ENCODE data around the gene HOXA5. TPM values are rescaled to one million over a fixed set of nuclear protein-coding genes. Genes with fewer than 3 reads are reported as not detected.

The HOXA5 gene
- total RNA-seq, 1 donor from 2014 or later = not detected

DNA sequence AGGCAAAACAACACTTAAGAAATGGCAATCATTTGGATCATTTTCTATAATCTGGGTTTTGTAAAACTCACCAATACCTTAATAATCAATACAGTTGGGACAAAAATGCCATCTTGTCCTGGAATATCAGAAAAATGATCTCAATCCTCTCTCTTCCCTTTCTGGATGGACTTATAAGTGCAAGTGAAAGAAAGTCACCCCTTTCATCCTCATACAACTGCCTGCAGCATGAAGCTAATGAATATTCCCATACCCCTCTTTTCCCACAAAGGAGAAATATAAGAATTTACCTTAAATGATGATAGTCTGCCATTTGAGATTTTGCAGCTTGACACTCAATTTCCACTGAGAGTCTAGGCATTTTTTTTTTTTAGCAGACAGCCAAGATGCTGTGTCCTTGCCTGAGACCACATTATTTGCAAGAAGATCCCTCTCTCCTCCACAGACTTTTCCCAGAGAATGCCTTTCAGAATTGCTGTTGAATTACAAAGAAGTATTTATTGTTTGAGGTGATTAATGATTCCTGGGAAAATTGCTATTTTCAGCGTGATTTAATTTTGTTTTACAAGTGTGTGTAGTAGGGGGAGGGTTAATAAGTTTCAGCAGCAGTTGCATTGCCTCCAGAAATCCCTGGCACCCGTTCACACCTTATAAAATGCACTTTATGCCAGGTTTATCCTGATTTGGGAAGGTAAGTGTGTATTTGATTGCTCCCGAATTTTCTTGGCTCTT, 16.7 kb downstream of the HOXA5 start:
- H3K27ac Mint-ChIP-seq (ENCODE audit: unreplicated experiment) = no peak overlapping the region
- no peaks in the 10 kb centered on the region for H3K4me1 Mint-ChIP-seq (ENCODE audit: low read depth, unreplicated experiment)
- DNase-seq = no peak
- no peaks in the 10 kb centered on the region for H3K36me3 Mint-ChIP-seq (ENCODE audit: unreplicated experiment)
- H3K4me3 Mint-ChIP-seq (ENCODE audit: unreplicated experiment) = no peak overlapping the region
- H3K9me3 Mint-ChIP-seq (ENCODE audit: unreplicated experiment) = peaks cover 11% of the 10 kb centered on the region
- peaks cover 43% of the 10 kb centered on the region for H3K27me3 Mint-ChIP-seq (ENCODE audit: unreplicated experiment)
- TF ChIP-seq, protein P1, sequence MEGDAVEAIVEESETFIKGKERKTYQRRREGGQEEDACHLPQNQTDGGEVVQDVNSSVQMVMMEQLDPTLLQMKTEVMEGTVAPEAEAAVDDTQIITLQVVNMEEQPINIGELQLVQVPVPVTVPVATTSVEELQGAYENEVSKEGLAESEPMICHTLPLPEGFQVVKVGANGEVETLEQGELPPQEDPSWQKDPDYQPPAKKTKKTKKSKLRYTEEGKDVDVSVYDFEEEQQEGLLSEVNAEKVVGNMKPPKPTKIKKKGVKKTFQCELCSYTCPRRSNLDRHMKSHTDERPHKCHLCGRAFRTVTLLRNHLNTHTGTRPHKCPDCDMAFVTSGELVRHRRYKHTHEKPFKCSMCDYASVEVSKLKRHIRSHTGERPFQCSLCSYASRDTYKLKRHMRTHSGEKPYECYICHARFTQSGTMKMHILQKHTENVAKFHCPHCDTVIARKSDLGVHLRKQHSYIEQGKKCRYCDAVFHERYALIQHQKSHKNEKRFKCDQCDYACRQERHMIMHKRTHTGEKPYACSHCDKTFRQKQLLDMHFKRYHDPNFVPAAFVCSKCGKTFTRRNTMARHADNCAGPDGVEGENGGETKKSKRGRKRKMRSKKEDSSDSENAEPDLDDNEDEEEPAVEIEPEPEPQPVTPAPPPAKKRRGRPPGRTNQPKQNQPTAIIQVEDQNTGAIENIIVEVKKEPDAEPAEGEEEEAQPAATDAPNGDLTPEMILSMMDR (IDR thresholded peaks at IDR 0.05; ENCODE audit: partially characterized antibody, unreplicated experiment) = no peak

GRCh38 chr7:27125986-27126394, 17.5 kb downstream of the HOXA5 start:
- Mint-ChIP-seq H3K36me3 (ENCODE audit: unreplicated experiment) (no peaks in the 10 kb centered on the region), H3K27ac (ENCODE audit: unreplicated experiment) (no peak overlapping the region), H3K4me3 (ENCODE audit: unreplicated experiment) (no peak overlapping the region), H3K4me1 (ENCODE audit: low read depth, unreplicated experiment) (no peaks in the 10 kb centered on the region), H3K9me3 (ENCODE audit: unreplicated experiment) (peaks cover 10% of the 10 kb centered on the region), H3K27me3 (ENCODE audit: unreplicated experiment) (peaks cover 37% of the 10 kb centered on the region)
- no peak for DNase-seq
- TF ChIP-seq, protein P1 (IDR thresholded peaks at IDR 0.05; ENCODE audit: partially characterized antibody, unreplicated experiment) = no peak

- no peak for DNase-seq
- H3K36me3 Mint-ChIP-seq (ENCODE audit: unreplicated experiment) = no peaks in the 10 kb centered on the region
- H3K27me3 Mint-ChIP-seq (ENCODE audit: unreplicated experiment) = peaks cover 39% of the 10 kb centered on the region
Measured at GRCh38 chr7:27124902-27125689, 18.4 kb downstream of the HOXA5 start.

GRCh38 chr7:27124096-27124901, 19.2 kb downstream of the HOXA5 start:
- TF ChIP-seq, protein P1 (IDR thresholded peaks at IDR 0.05; ENCODE audit: partially characterized antibody, unreplicated experiment) = no peak
- H3K27ac Mint-ChIP-seq (ENCODE audit: unreplicated experiment) = no peak overlapping the region
- DNase-seq = no peak
- H3K9me3 Mint-ChIP-seq (ENCODE audit: unreplicated experiment) = peaks cover 10% of the 10 kb centered on the region
- no peaks in the 10 kb centered on the region for H3K4me1 Mint-ChIP-seq (ENCODE audit: low read depth, unreplicated experiment)
- no peaks in the 10 kb centered on the region for H3K36me3 Mint-ChIP-seq (ENCODE audit: unreplicated experiment)
- H3K27me3 Mint-ChIP-seq (ENCODE audit: unreplicated experiment) = peaks cover 37% of the 10 kb centered on the region
- no peak overlapping the region for H3K4me3 Mint-ChIP-seq (ENCODE audit: unreplicated experiment)

More at GRCh38 chr7:27124902-27125689, 18.4 kb downstream of the HOXA5 start:
- Mint-ChIP-seq H3K9me3 (ENCODE audit: unreplicated experiment) (peaks cover 10% of the 10 kb centered on the region), H3K4me3 (ENCODE audit: unreplicated experiment) (no peak overlapping the region), H3K27ac (ENCODE audit: unreplicated experiment) (no peak overlapping the region), H3K4me1 (ENCODE audit: low read depth, unreplicated experiment) (no peaks in the 10 kb centered on the region)
- TF ChIP-seq, protein P1 (IDR thresholded peaks at IDR 0.05; ENCODE audit: partially characterized antibody, unreplicated experiment) = no peak

All from glutamatergic neuron (in vitro differentiated cells).